Smooth muscle cell (in vitro differentiated cells): ENCODE results near the gene EPHA8. TPM values are rescaled to one million over a fixed set of nuclear protein-coding genes. Genes with fewer than 3 reads are reported as not detected.

ENCODE experiments used
- DNase-seq: peaks from one replicate; lab custom pipeline; 2025; ENCODE audit not compliant: unreplicated experiment; lab: John Stamatoyannopoulos, UW
- H2AFZ ChIP-seq: fragments of 200-600 bp; sonication (generic); 2 replicates; pipeline ENCODE4 v1.6.0; 2016; ENCODE audit warnings: antibody characterized with exemption, low read depth, mild to moderate bottlenecking
- H3F3A ChIP-seq: fragments of 200-600 bp; sonication (generic); 2 replicates; pipeline ENCODE4 v1.6.0; 2017; ENCODE audit warnings: antibody characterized with exemption, low read depth
- H3K27ac ChIP-seq: fragments of 200-600 bp; sonication (generic); 2 replicates; pipeline ENCODE4 v1.5.1; 2016; ENCODE audit warnings: low read depth, mild to moderate bottlenecking
- H3K27me3 ChIP-seq: fragments of 200-600 bp; sonication (generic); 2 replicates; pipeline ENCODE4 v1.6.1; 2016; ENCODE audit warnings: low read depth, mild to moderate bottlenecking
- H3K36me3 ChIP-seq: fragments of 200-600 bp; sonication (generic); 2 replicates; pipeline ENCODE4 v1.5.1; 2016; ENCODE audit warnings: low read depth
- H3K4me1 ChIP-seq: fragments of 200-600 bp; sonication (generic); 2 replicates; pipeline ENCODE4 v1.5.1; 2016; ENCODE audit warnings: low read depth
- H3K4me2 ChIP-seq: fragments of 200-600 bp; sonication (generic); 2 replicates; pipeline ENCODE4 v1.6.0; 2016; ENCODE audit warnings: mild to moderate bottlenecking
- H3K4me3 ChIP-seq: fragments of 200-600 bp; sonication (generic); 2 replicates; pipeline ENCODE4 v1.5.1; 2016; ENCODE audit warnings: mild to moderate bottlenecking
- H3K79me2 ChIP-seq: fragments of 200-600 bp; sonication (generic); 2 replicates; pipeline ENCODE4 v1.6.0; 2016; ENCODE audit warnings: low read depth, mild to moderate bottlenecking
- H3K9ac ChIP-seq: fragments of 200-600 bp; sonication (generic); 2 replicates; pipeline ENCODE4 v1.6.0; 2016; ENCODE audit warnings: low read depth
- H3K9me3 ChIP-seq: fragments of 200-600 bp; sonication (generic); replicated peaks from 2 replicates; pipeline ENCODE4 v1.5.1; 2016; ENCODE audit warnings: low read depth
- H4K20me1 ChIP-seq: fragments of 200-600 bp; sonication (generic); 2 replicates; pipeline ENCODE4 v1.6.0; 2016; ENCODE audit warnings: low read depth
- CTCF ChIP-seq: fragments of 200-600 bp; sonication (generic); IDR thresholded peaks from 2 replicates; pipeline ENCODE4 v1.5.1; 2017; ENCODE audit warnings: borderline replicate concordance, mild to moderate bottlenecking, antibody characterized with exemption; ENCODE audit not compliant: insufficient read depth, poor library complexity, severe bottlenecking
- WGBS: methylation state at CpG from one replicate; pipeline ENCODE4 v1.1.7; 2016; ENCODE audit warnings: low lambda C conversion rate; 5-methylcytosine and 5-hydroxymethylcytosine counted together
- polyA plus RNA-seq: library from polyadenylated mRNA; unstranded; fragments of >200 nt; fragmentation: Nextera tagmentation; extraction: Ambion mirVana; gene quantifications from 2 replicates; pipeline ENCODE4 v1.2.1, GENCODE V29; 2016
- total RNA-seq: library from RNA; depleted of rRNA; stranded (reverse); fragments of >200 nt; gene quantifications from 2 replicates; pipeline ENCODE4 v1.2.3, GENCODE V29; 2014

The EPHA8 gene
- total and polyA plus RNA-seq, 2 experiments from 2014 or later, result not detected

GRCh38 chr1:22612671-22613571, 49.6 kb downstream of the EPHA8 start:
- no peaks in the 10 kb centered on the region for H3K79me2 ChIP-seq
- H3K27ac ChIP-seq, result no peak overlapping the region
- H3K4me1 ChIP-seq, result no peaks in the 10 kb centered on the region
- no peak for DNase-seq
- peaks cover 62% of the 10 kb centered on the region for H3K27me3 ChIP-seq
- H4K20me1 ChIP-seq, result no peaks in the 10 kb centered on the region
- WGBS, result 65% methylated on average over 12 of the region's 12 CpGs
- H3K4me2 ChIP-seq, result no peak overlapping the region
- no peak overlapping the region for H3K9ac ChIP-seq
- no peaks in the 10 kb centered on the region for H3F3A ChIP-seq
- no peaks in the 10 kb centered on the region for H3K36me3 ChIP-seq
- no peaks in the 10 kb centered on the region for H3K9me3 ChIP-seq
- no peak overlapping the region for H2AFZ ChIP-seq
- TF ChIP-seq CTCF, result no peak
- no peak overlapping the region for H3K4me3 ChIP-seq

GRCh38 chr1:22613572-22613918, 50.3 kb downstream of the EPHA8 start:
- 80% methylated on average over 5 of the region's 5 CpGs for WGBS
- DNase-seq, result no peak
- Histone ChIP-seq H3K9me3 (no peaks in the 10 kb centered on the region), H3K36me3 (no peaks in the 10 kb centered on the region), H2AFZ (no peak overlapping the region), H3K27ac (no peak overlapping the region), H3K79me2 (no peaks in the 10 kb centered on the region), H3K4me1 (no peaks in the 10 kb centered on the region), H3K4me2 (no peak overlapping the region), H3K9ac (no peak overlapping the region), H3K27me3 (peaks cover 62% of the 10 kb centered on the region), H4K20me1 (no peaks in the 10 kb centered on the region), H3K4me3 (no peak overlapping the region), H3F3A (no peaks in the 10 kb centered on the region)
- no peak for TF ChIP-seq CTCF

GRCh38 chr1:22613951-22614350, 50.7 kb downstream of the EPHA8 start:
- Histone ChIP-seq H3K36me3 (no peaks in the 10 kb centered on the region), H2AFZ (no peak overlapping the region), H3K9ac (no peak overlapping the region), H3K4me2 (no peak overlapping the region), H3K9me3 (no peaks in the 10 kb centered on the region), H3K4me1 (no peaks in the 10 kb centered on the region), H4K20me1 (no peaks in the 10 kb centered on the region), H3K79me2 (no peaks in the 10 kb centered on the region), H3F3A (no peaks in the 10 kb centered on the region), H3K27ac (no peak overlapping the region), H3K27me3 (peaks cover 58% of the 10 kb centered on the region), H3K4me3 (no peak overlapping the region)
- 67% methylated on average over 10 of the region's 12 CpGs for WGBS
- no peak for TF ChIP-seq CTCF
- DNase-seq, result no peak

GRCh38 chr1:22615886-22616285, 52.6 kb downstream of the EPHA8 start:
- H4K20me1 ChIP-seq, result no peaks in the 10 kb centered on the region
- H3K36me3 ChIP-seq, result no peaks in the 10 kb centered on the region
- DNase-seq, result no peak
- no peak overlapping the region for H3K4me3 ChIP-seq
- H3K9ac ChIP-seq, result no peak overlapping the region
- H3K4me1 ChIP-seq, result no peaks in the 10 kb centered on the region
- no peaks in the 10 kb centered on the region for H3K79me2 ChIP-seq
- peaks cover 57% of the 10 kb centered on the region for H3K27me3 ChIP-seq
- no peak overlapping the region for H2AFZ ChIP-seq
- 83% methylated on average over 2 of the region's 2 CpGs for WGBS
- H3F3A ChIP-seq, result no peaks in the 10 kb centered on the region
- no peak overlapping the region for H3K27ac ChIP-seq
- no peak for TF ChIP-seq CTCF
- H3K9me3 ChIP-seq, result no peaks in the 10 kb centered on the region
- no peak overlapping the region for H3K4me2 ChIP-seq
